B cell (primary cell): ENCODE data around the gene BRAF. TPM values are rescaled to one million over a fixed set of nuclear protein-coding genes. Genes with fewer than 3 reads are reported as not detected.
"Not testable (repeated sequence)": the region's sequence is repeated elsewhere in the genome, so short reads cannot be mapped to it uniquely, and the experiment has no call there.

ENCODE experiments used
- ATAC-seq: fragments of 200-7000 bp; cut with Tn5 transposase; one replicate; pipeline ENCODE4 v1.10.0; 2021; ENCODE audit warnings: low read depth, mild to moderate bottlenecking, moderate number of reproducible peaks, moderate library complexity
- CTCF ChIA-PET: fragments of 350-600 bp; sonication (Branson Sonifier 250); formaldehyde crosslinking; loops from one replicate; lab custom pipeline; 2021; ENCODE audit warnings: antibody characterized with exemption, inconsistent platforms; lab: Charles Lee
- POLR2A ChIA-PET: fragments of 350-600 bp; sonication (Branson Sonifier 250); formaldehyde crosslinking; loops from one replicate; lab custom pipeline; 2021; ENCODE audit warnings: antibody characterized with exemption; lab: Charles Lee
- DNase-seq: peaks from one replicate; pipeline ENCODE4 v3.0.0; 2013
- H2AFZ ChIP-seq: 2 replicates; pipeline ENCODE4 v1.6.1; 2012; ENCODE audit warnings: mild to moderate bottlenecking, low read depth, low read length; ENCODE audit not compliant: insufficient read depth, poor library complexity, severe bottlenecking
- H3K27ac ChIP-seq, 2 donors: 1 replicate in 1 of 2; 2 replicates in 1 of 2; pipeline ENCODE4 v1.5.1; 2012 to 2013; ENCODE audit warnings: low read length in 2 of 2, mild to moderate bottlenecking in 2 of 2, moderate library complexity in 1 of 2
- H3K27me3 ChIP-seq, 4 experiments: fragments of 200-600 bp in 1 of 4; sonication (generic) in 1 of 4; replicated peaks in 1 of 4; 1 replicate in 2 of 4; 2 replicates in 2 of 4; pipeline versions ENCODE4 v1.6.1 to v1.7.0; 2013 to 2016; ENCODE audit warnings: low read length in 3 of 4, mild to moderate bottlenecking in 2 of 4, mixed read lengths in 1 of 4, moderate library complexity in 1 of 4; ENCODE audit not compliant: insufficient read depth in 4 of 4, control insufficient read depth in 3 of 4; ENCODE audit errors: control extremely low read depth in 1 of 4
- H3K36me3 ChIP-seq, 2 experiments: replicated peaks in 1 of 2; 1 replicate in 1 of 2; 2 replicates in 1 of 2; pipeline versions ENCODE4 v1.6.1 to v1.7.1; 2013; ENCODE audit warnings: low read length in 1 of 2; ENCODE audit not compliant: insufficient read depth in 2 of 2, control insufficient read depth in 1 of 2; ENCODE audit errors: control extremely low read depth in 1 of 2, extremely low read depth in 1 of 2
- H3K4me1 ChIP-seq, 2 donors: fragments of 200-600 bp in 1 of 2; sonication (generic) in 1 of 2; 1 replicate in 1 of 2; 2 replicates in 1 of 2; pipeline versions ENCODE4 v1.5.1 to v1.6.1; 2013 to 2017; ENCODE audit warnings: low read length in 2 of 2; ENCODE audit not compliant: control insufficient read depth in 2 of 2, insufficient read depth in 2 of 2
- H3K4me2 ChIP-seq: replicated peaks from 2 replicates; pipeline ENCODE3; 2012; ENCODE audit warnings: mild to moderate bottlenecking, low read depth, low read length; ENCODE audit not compliant: poor library complexity, severe bottlenecking
- H3K4me3 ChIP-seq, 5 experiments: fragments of 200-600 bp in 1 of 5; sonication (generic) in 1 of 5; 1 replicate in 3 of 5; 2 replicates in 2 of 5; pipeline versions ENCODE4 v1.5.1 to v1.7.0; 2011 to 2016; ENCODE audit warnings: low read length in 4 of 5, mild to moderate bottlenecking in 4 of 5, low read depth in 2 of 5, control low read depth in 1 of 5, moderate library complexity in 1 of 5; ENCODE audit not compliant: insufficient read depth in 1 of 5; ENCODE audit errors: control extremely low read depth in 1 of 5, extremely low read depth in 1 of 5
- H3K79me2 ChIP-seq: fragments of 200-600 bp; sonication (generic); one replicate; pipeline ENCODE4 v1.6.0; 2016; ENCODE audit warnings: low read length; ENCODE audit not compliant: control insufficient read depth, insufficient read depth
- H3K9ac ChIP-seq: fragments of 200-600 bp; sonication (generic); 2 replicates; pipeline ENCODE4 v1.6.1; 2017; ENCODE audit warnings: mild to moderate bottlenecking, low read length, moderate library complexity
- H3K9me3 ChIP-seq, 3 donors: one replicate each; pipeline versions ENCODE4 v1.6.1 to v1.7.1; 2013; ENCODE audit warnings: low read length in 2 of 3; ENCODE audit not compliant: control insufficient read depth in 2 of 3, insufficient read depth in 1 of 3; ENCODE audit errors: control extremely low read depth in 1 of 3
- H4K20me1 ChIP-seq: 2 replicates; pipeline ENCODE4 v1.6.0; 2012; ENCODE audit warnings: mild to moderate bottlenecking, low read length; ENCODE audit not compliant: insufficient read depth, control insufficient read depth, poor library complexity, severe bottlenecking
- H3K27ac Mint-ChIP-seq: one replicate; pipeline ENCODE4 v1.8.0; 2021; ENCODE audit warnings: mixed read lengths
- H3K27me3 Mint-ChIP-seq: one replicate; pipeline ENCODE4 v1.8.0; 2021; ENCODE audit warnings: mixed read lengths
- H3K4me1 Mint-ChIP-seq: one replicate; pipeline ENCODE4 v1.8.0; 2021; ENCODE audit warnings: mixed read lengths
- H3K4me3 Mint-ChIP-seq: one replicate; pipeline ENCODE4 v1.8.0; 2021; ENCODE audit warnings: mixed read lengths
- H3K9me3 Mint-ChIP-seq: one replicate; pipeline ENCODE4 v1.8.0; 2022; ENCODE audit warnings: mixed read lengths; ENCODE audit not compliant: insufficient read depth
- CTCF ChIP-seq: fragments of 200-600 bp; IDR thresholded peaks from one replicate; pipeline ENCODE4 v1.8.0; 2022; ENCODE audit warnings: antibody characterized with exemption, mild to moderate bottlenecking
- EZH2 ChIP-seq: IDR thresholded peaks from 2 replicates; pipeline ENCODE4 v1.6.1; 2012; ENCODE audit warnings: borderline replicate concordance, low read depth, mild to moderate bottlenecking, moderate library complexity, low read length; ENCODE audit not compliant: insufficient read depth, poor library complexity, severe bottlenecking
- WGBS: methylation state at CpG from one replicate; pipeline ENCODE4 v1.1.5; 2013; ENCODE audit warnings: missing lambda C conversion rate; ENCODE audit not compliant: insufficient coverage; 5-methylcytosine and 5-hydroxymethylcytosine counted together
- intact Hi-C: fragments of 100-400 bp; cut with micrococcal nuclease; formaldehyde crosslinking; loops from one replicate; pipeline ENCODE4 v1.10.0; 2022
- polyA plus RNA-seq: library from polyadenylated mRNA; depleted of rRNA; stranded (reverse); fragments of >200 nt; gene quantifications from 2 replicates; pipeline ENCODE4 v1.2.3, GENCODE V29; 2012
- total RNA-seq, 2 donors: library from RNA; stranded (reverse); fragments of 120-200 nt in 1 of 2; gene quantifications; 1 replicate in 1 of 2; 2 replicates in 1 of 2; pipeline versions ENCODE4 v1.2.3 to v1.2.4, GENCODE V29; 2013 to 2022

The BRAF gene
- total and polyA plus RNA-seq, 2 donors (not counting 1 experiment from before 2014, with no cell fraction given): 13.5 to 90.9 TPM

GRCh38 chr7:140945940-140946339 lies 21.2 kb upstream of the BRAF start:
- H3K27me3 Mint-ChIP-seq: peaks cover 17% of the 10 kb centered on the region
- no peak overlapping the region for H3K27ac ChIP-seq
- H3K79me2 ChIP-seq: no peaks in the 10 kb centered on the region
- POLR2A ChIA-PET: no interaction called here
- no peaks in the 10 kb centered on the region for H3K4me1 ChIP-seq
- H3K4me3 ChIP-seq: no peak overlapping the region
- H3K27me3 ChIP-seq: peaks cover 0 to 1% (median 0%) of the 10 kb centered on the region in 4 experiments
- H3K9me3 Mint-ChIP-seq: no peaks in the 10 kb centered on the region
- ATAC-seq (no peak), DNase-seq (no peak)
- H3K9ac ChIP-seq: no peak overlapping the region
- no peaks in the 10 kb centered on the region for H3K4me1 Mint-ChIP-seq
- H4K20me1 ChIP-seq: no peaks in the 10 kb centered on the region
- TF ChIP-seq EZH2 (no peak), CTCF (no peak)
- no peaks in the 10 kb centered on the region for H3K9me3 ChIP-seq
- H3K36me3 ChIP-seq: no peaks in the 10 kb centered on the region
- no peak overlapping the region for H2AFZ ChIP-seq
- no peak overlapping the region for H3K4me2 ChIP-seq
- CTCF ChIA-PET: interaction anchor here (0.9 kb wide), 1 partner anchor 135 kb away, joined by 3 read pairs; no protein-coding TSS in a partner anchor
- H3K4me3 Mint-ChIP-seq: no peak overlapping the region
- no peak overlapping the region for H3K27ac Mint-ChIP-seq
- no CpG with 5 or more reads among the region's 2 CpGs for WGBS
- intact Hi-C loops: no loop called here

- H3K4me2 ChIP-seq, CTCF ChIA-PET, H3K27ac ChIP-seq, H3K4me1 ChIP-seq, H4K20me1 ChIP-seq, H3K27me3 ChIP-seq, intact Hi-C loops, DNase-seq, H3K36me3 ChIP-seq, H3K9me3 Mint-ChIP-seq, H3K27ac Mint-ChIP-seq, H3K27me3 Mint-ChIP-seq, H3K4me3 Mint-ChIP-seq, H3K79me2 ChIP-seq, ATAC-seq, POLR2A ChIA-PET, H3K4me1 Mint-ChIP-seq, H3K9me3 ChIP-seq, H2AFZ ChIP-seq, H3K9ac ChIP-seq, H3K4me3 ChIP-seq: not testable (repeated sequence)
- WGBS: 80% methylated on average over 1 of the region's 5 CpGs
Measured at GRCh38 chr7:140942242-140942641, 17.5 kb upstream of the BRAF start.
